HCT116 (cell line): Measurements from ENCODE around the gene MTHFD1L. TPM values are rescaled to one million over a fixed set of nuclear protein-coding genes. Genes with fewer than 3 reads are reported as not detected.

ENCODE experiments used
- ATAC-seq: fragments of 200-7000 bp; cut with Tn5 transposase; 2 replicates; pipeline ENCODE4 v1.9.1; 2020; ENCODE audit warnings: mild to moderate bottlenecking, moderate library complexity
- BruUV-seq: library from RNA; stranded (reverse); fragments of 400-500 nt; replicated peaks from 2 replicates; lab custom pipeline; 2021; lab: Mats Ljungman, UMichigan
- CTCF ChIA-PET: fragments of 300-600 bp; sonication (Branson Sonifier 250); formaldehyde crosslinking; loops from one replicate; lab custom pipeline; 2021; ENCODE audit warnings: antibody characterized with exemption; lab: Charles Lee
- POLR2A ChIA-PET: fragments of 300-600, 350-600 bp; sonication (Branson Sonifier 250); formaldehyde crosslinking; loops from one replicate; lab custom pipeline; 2021; ENCODE audit warnings: antibody characterized with exemption; lab: Charles Lee
- RAD21 ChIA-PET, 2 experiments: fragments of 300-600 bp; sonication (Branson Sonifier 250); formaldehyde crosslinking; loops; one replicate each; lab custom pipeline; 2023; ENCODE audit warnings: low total read pairs in 2 of 2; ENCODE audit not compliant: uncharacterized antibody in 2 of 2, unreplicated experiment in 2 of 2, low non-redundant PET in 1 of 2; lab: Charles Lee
- DNase-seq: peaks from one replicate; pipeline ENCODE4 v3.0.0-alpha.2; 2010; ENCODE audit warnings: low read depth, low spot score
- H2AFZ ChIP-seq: fragments of 200-600 bp; shearing (Covaris generic), sonication (generic); 2 replicates; pipeline ENCODE4 v1.6.1; 2017; ENCODE audit warnings: low read depth, mixed run types, mixed read lengths, antibody characterized with exemption, low read length; ENCODE audit not compliant: poor library complexity, severe bottlenecking
- H3K27ac ChIP-seq: 2 replicates; pipeline ENCODE4 v1.5.1; 2012; ENCODE audit warnings: low read depth, low read length
- H3K27me3 ChIP-seq: fragments of 200-600 bp; sonication (generic); 2 replicates; pipeline ENCODE4 v1.6.1; 2016; ENCODE audit warnings: mixed run types, low read length, mixed read lengths; ENCODE audit not compliant: insufficient read depth
- H3K36me3 ChIP-seq, 2 experiments: fragments of 200-500 bp in 1 of 2; fragments of 200-600 bp in 1 of 2; sonication (Bioruptor generic) in 1 of 2; sonication (generic) in 1 of 2; 2 replicates each; pipeline versions ENCODE4 v1.5.1 to v1.6.1; 2014 to 2016; ENCODE audit warnings: low read length in 2 of 2, inconsistent platforms in 1 of 2, mixed read lengths in 1 of 2, mixed run types in 1 of 2; ENCODE audit not compliant: insufficient read depth in 2 of 2, control insufficient read depth in 1 of 2
- H3K4me1 ChIP-seq, 2 experiments: fragments of 200-600 bp in 1 of 2; sonication (generic) in 1 of 2; 2 replicates each; pipeline versions ENCODE4 v1.5.1 to v1.6.1; 2012 to 2017; ENCODE audit warnings: low read length in 2 of 2, inconsistent platforms in 1 of 2, mild to moderate bottlenecking in 1 of 2, mixed read lengths in 1 of 2, mixed run types in 1 of 2, moderate library complexity in 1 of 2; ENCODE audit not compliant: insufficient read depth in 2 of 2, control insufficient read depth in 1 of 2
- H3K4me2 ChIP-seq: fragments of 200-600 bp; sonication (generic); 2 replicates; pipeline ENCODE4 v1.6.1; 2017; ENCODE audit warnings: mixed run types, low read length, mixed read lengths
- H3K4me3 ChIP-seq, 2 experiments: fragments of 200-600 bp in 1 of 2; sonication (generic) in 1 of 2; replicated peaks in 1 of 2; 2 replicates each; pipeline ENCODE4 v1.5.1; 2011 to 2016; ENCODE audit warnings: low read length in 2 of 2, control low read depth in 1 of 2, low read depth in 1 of 2, mild to moderate bottlenecking in 1 of 2, mixed read lengths in 1 of 2, mixed run types in 1 of 2
- H3K79me2 ChIP-seq: fragments of 200-600 bp; sonication (generic); 2 replicates; pipeline ENCODE4 v1.6.1; 2017; ENCODE audit warnings: mild to moderate bottlenecking, mixed run types, low read length, moderate library complexity, mixed read lengths; ENCODE audit not compliant: insufficient read depth
- H3K9ac ChIP-seq: fragments of 200-600 bp; sonication (generic); 2 replicates; pipeline ENCODE4 v1.6.1; 2016; ENCODE audit warnings: low read length, mixed read lengths
- H3K9me2 ChIP-seq: fragments of 200-600 bp; sonication (generic), shearing (Covaris generic); 2 replicates; pipeline ENCODE4 v1.6.1; 2017; ENCODE audit warnings: mixed run types, mild to moderate bottlenecking, moderate library complexity; ENCODE audit not compliant: insufficient read depth
- H3K9me3 ChIP-seq, 2 experiments: fragments of 200-500 bp in 1 of 2; fragments of 200-600 bp in 1 of 2; sonication (Bioruptor generic) in 1 of 2; sonication (generic) in 1 of 2; 2 replicates each; pipeline ENCODE4 v1.6.1; 2014 to 2017; ENCODE audit warnings: low read length in 2 of 2, mixed read lengths in 2 of 2, inconsistent platforms in 1 of 2, low read depth in 1 of 2, mild to moderate bottlenecking in 1 of 2, mixed run types in 1 of 2, moderate library complexity in 1 of 2; ENCODE audit not compliant: control insufficient read depth in 1 of 2, insufficient read depth in 1 of 2
- H4K20me1 ChIP-seq: fragments of 200-600 bp; sonication (generic), shearing (Covaris generic); 2 replicates; pipeline ENCODE4 v1.6.1; 2017; ENCODE audit warnings: mixed run types, mild to moderate bottlenecking, moderate library complexity; ENCODE audit not compliant: insufficient read depth
- ELF1 ChIP-seq: IDR thresholded peaks from 2 replicates; pipeline ENCODE4 v1.6.1; 2012; ENCODE audit warnings: low read depth, borderline replicate concordance
- EZH2phosphoT487 ChIP-seq: fragments of 200-600 bp; IDR thresholded peaks from 2 replicates; pipeline ENCODE4 v1.6.1; 2018; ENCODE audit warnings: antibody characterized with exemption, borderline replicate concordance
- FOSL1 ChIP-seq: IDR thresholded peaks from 2 replicates; pipeline ENCODE4 v1.6.1; 2012; ENCODE audit warnings: low read depth
- POLR2A ChIP-seq: IDR thresholded peaks from 2 replicates; pipeline ENCODE4 v1.7.0; 2011; ENCODE audit warnings: borderline replicate concordance; ENCODE audit not compliant: insufficient read depth, insufficient read length; ENCODE audit errors: extremely low read depth
- POLR2AphosphoS5 ChIP-seq: IDR thresholded peaks from 2 replicates; pipeline ENCODE4 v1.6.1; 2011; ENCODE audit warnings: mild to moderate bottlenecking, low read depth, low read length, moderate library complexity
- RAD21 ChIP-seq: IDR thresholded peaks from 2 replicates; pipeline ENCODE4 v1.6.1; 2012; ENCODE audit warnings: low read depth, mild to moderate bottlenecking
- SRF ChIP-seq: IDR thresholded peaks from 2 replicates; pipeline ENCODE4 v1.6.1; 2012; ENCODE audit warnings: low read depth
- YY1 ChIP-seq: IDR thresholded peaks from 2 replicates; pipeline ENCODE4 v1.6.1; 2011; ENCODE audit warnings: low read length, low read depth, moderate library complexity, mild to moderate bottlenecking; ENCODE audit not compliant: insufficient replicate concordance; ENCODE audit errors: extremely low read depth
- ZFX ChIP-seq: fragments of 450-650 bp; IDR thresholded peaks from 2 replicates; pipeline ENCODE4 v1.6.1; 2017
- ZNF274 ChIP-seq: fragments of 200-500 bp; sonication (Bioruptor generic); IDR thresholded peaks from 2 replicates; pipeline ENCODE4 v1.6.1; 2014; ENCODE audit warnings: mild to moderate bottlenecking, low read depth, low read length, inconsistent platforms
- intact Hi-C: fragments of 100-400 bp; cut with micrococcal nuclease; formaldehyde crosslinking; loops from 2 replicates; pipeline ENCODE4 v1.10.0; 2022
- total RNA-seq: library from RNA; stranded (reverse); gene quantifications from one replicate; pipeline ENCODE4 v1.2.1, GENCODE V29; 2021; ENCODE audit not compliant: unreplicated experiment
- TF ChIP-seq, protein P1 (sequence below), 3 experiments: fragments of 200-600 bp in 1 of 3; sonication (generic) in 1 of 3; IDR thresholded peaks in 2 of 3; conservative IDR thresholded peaks in 1 of 3; 2 replicates each; pipeline ENCODE4 v1.5.1; 2012 to 2017; ENCODE audit warnings: low read depth in 2 of 3, low read length in 2 of 3, antibody characterized with exemption in 1 of 3, borderline replicate concordance in 1 of 3, control low read depth in 1 of 3, mild to moderate bottlenecking in 1 of 3, mixed read lengths in 1 of 3, mixed run types in 1 of 3, moderate library complexity in 1 of 3; ENCODE audit not compliant: insufficient read depth in 1 of 3
- TF ChIP-seq, protein P2 (sequence below): IDR thresholded peaks from 2 replicates; pipeline ENCODE4 v1.6.1; 2012

The MTHFD1L gene
- total RNA-seq, 1 experiment from 2014 or later, result 127 TPM

- H3K27me3 ChIP-seq, result no peaks in the 10 kb centered on the region
- H3K27ac ChIP-seq, result no peak overlapping the region
- ATAC-seq, result no peak
- BruUV-seq, result no TSS peak
- no peak overlapping the region for H3K9ac ChIP-seq
- DNase-seq, result no peak
- H3K36me3 ChIP-seq, result peaks cover 7 to 45% of the 10 kb centered on the region in 2 experiments; a peak in 2 of 4 replicates
- H3K79me2 ChIP-seq, result peaks cover 94% of the 10 kb centered on the region
- TF ChIP-seq EZH2phosphoT487 (no peak), FOSL1 (no peak), ZNF274 (no peak), ELF1 (no peak), POLR2AphosphoS5 (no peak), YY1 (no peak), RAD21 (no peak), POLR2A (no peak), SRF (no peak), ZFX (no peak)
- TF ChIP-seq, protein P1, sequence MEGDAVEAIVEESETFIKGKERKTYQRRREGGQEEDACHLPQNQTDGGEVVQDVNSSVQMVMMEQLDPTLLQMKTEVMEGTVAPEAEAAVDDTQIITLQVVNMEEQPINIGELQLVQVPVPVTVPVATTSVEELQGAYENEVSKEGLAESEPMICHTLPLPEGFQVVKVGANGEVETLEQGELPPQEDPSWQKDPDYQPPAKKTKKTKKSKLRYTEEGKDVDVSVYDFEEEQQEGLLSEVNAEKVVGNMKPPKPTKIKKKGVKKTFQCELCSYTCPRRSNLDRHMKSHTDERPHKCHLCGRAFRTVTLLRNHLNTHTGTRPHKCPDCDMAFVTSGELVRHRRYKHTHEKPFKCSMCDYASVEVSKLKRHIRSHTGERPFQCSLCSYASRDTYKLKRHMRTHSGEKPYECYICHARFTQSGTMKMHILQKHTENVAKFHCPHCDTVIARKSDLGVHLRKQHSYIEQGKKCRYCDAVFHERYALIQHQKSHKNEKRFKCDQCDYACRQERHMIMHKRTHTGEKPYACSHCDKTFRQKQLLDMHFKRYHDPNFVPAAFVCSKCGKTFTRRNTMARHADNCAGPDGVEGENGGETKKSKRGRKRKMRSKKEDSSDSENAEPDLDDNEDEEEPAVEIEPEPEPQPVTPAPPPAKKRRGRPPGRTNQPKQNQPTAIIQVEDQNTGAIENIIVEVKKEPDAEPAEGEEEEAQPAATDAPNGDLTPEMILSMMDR (IDR thresholded peaks at IDR 0.05 in 2 of 3, conservative IDR thresholded peaks at IDR 0.05 in 1 of 3; ENCODE audit: borderline replicate concordance in 1 of 3, insufficient read depth in 1 of 3, low read depth in 2 of 3, low read length in 2 of 3), result no peak
- TF ChIP-seq, protein P2, sequence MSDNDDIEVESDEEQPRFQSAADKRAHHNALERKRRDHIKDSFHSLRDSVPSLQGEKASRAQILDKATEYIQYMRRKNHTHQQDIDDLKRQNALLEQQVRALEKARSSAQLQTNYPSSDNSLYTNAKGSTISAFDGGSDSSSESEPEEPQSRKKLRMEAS, result no peak
- TF ChIP-seq, all 23 proteins: peak for 0
- Histone ChIP-seq H2AFZ (no peak overlapping the region), H3K9me2 (no peaks in the 10 kb centered on the region), H3K9me3 (no peaks in the 10 kb centered on the region), H3K4me1 (no peaks in the 10 kb centered on the region), H3K4me3 (no peak overlapping the region), H4K20me1 (peaks cover 13% of the 10 kb centered on the region; the same call in 1 of the 2 replicates), H3K4me2 (no peak overlapping the region)
- ChIA-PET CTCF (interaction anchor here (1.5 kb wide), 1 partner anchor 11 kb away, joined by 3 read pairs; the partner anchor contains the start of gene MTHFD1L), RAD21 (no interaction called here), POLR2A (no interaction called here)
- intact Hi-C loops, result no loop called here
Measured at GRCh38 chr6:150875841-150876240, 10.3 kb downstream of the MTHFD1L start.
